Activated T-helper 1 cell treated with anti-CD3 and anti-CD28 coated beads, Interleukin-12 subunit alpha, Interleukin-12 subunit beta, Interleukin-2, Interleukin-4 antibody, amounts not matched to agents 30 ng/mL and 10 ng/mL and 1 ng/mL, durations not matched to agents 14 hours and 24 hours and 36 hours (primary cell): ENCODE results near the gene IL1RAPL2. TPM values are rescaled to one million over a fixed set of nuclear protein-coding genes. Genes with fewer than 3 reads are reported as not detected.
"Not testable (repeated sequence)": the region's sequence is repeated elsewhere in the genome, so short reads cannot be mapped to it uniquely, and the experiment has no call there.

ENCODE experiments used
- DNase-seq: peaks from one replicate; pipeline ENCODE4 v3.0.0; 2021; ENCODE audit warnings: low spot score
- H3K27ac Mint-ChIP-seq: one replicate; pipeline ENCODE4 v1.8.0; 2021; ENCODE audit warnings: mild to moderate bottlenecking, mixed read lengths
- H3K27me3 Mint-ChIP-seq: one replicate; pipeline ENCODE4 v1.8.0; 2022; ENCODE audit warnings: mild to moderate bottlenecking, moderate library complexity, mixed read lengths; ENCODE audit not compliant: insufficient read depth
- H3K36me3 Mint-ChIP-seq: one replicate; pipeline ENCODE4 v1.8.0; 2021; ENCODE audit warnings: low read depth, mixed read lengths
- H3K4me1 Mint-ChIP-seq: one replicate; pipeline ENCODE4 v1.8.0; 2021; ENCODE audit warnings: low read depth, mixed read lengths
- H3K4me3 Mint-ChIP-seq: one replicate; pipeline ENCODE4 v1.8.0; 2021; ENCODE audit warnings: mild to moderate bottlenecking, moderate library complexity, mixed read lengths
- H3K9me3 Mint-ChIP-seq: one replicate; pipeline ENCODE4 v1.8.0; 2021; ENCODE audit warnings: mixed read lengths
- intact Hi-C: fragments of 100-400 bp; cut with micrococcal nuclease; formaldehyde crosslinking; loops from one replicate; pipeline ENCODE4 v1.15.1; 2024
- total RNA-seq: library from RNA; stranded (reverse); gene quantifications from 2 replicates; pipeline ENCODE4 v1.2.3, GENCODE V29; 2022

Gene IL1RAPL2
- total RNA-seq, 1 donor from 2014 or later, result not detected

DNA sequence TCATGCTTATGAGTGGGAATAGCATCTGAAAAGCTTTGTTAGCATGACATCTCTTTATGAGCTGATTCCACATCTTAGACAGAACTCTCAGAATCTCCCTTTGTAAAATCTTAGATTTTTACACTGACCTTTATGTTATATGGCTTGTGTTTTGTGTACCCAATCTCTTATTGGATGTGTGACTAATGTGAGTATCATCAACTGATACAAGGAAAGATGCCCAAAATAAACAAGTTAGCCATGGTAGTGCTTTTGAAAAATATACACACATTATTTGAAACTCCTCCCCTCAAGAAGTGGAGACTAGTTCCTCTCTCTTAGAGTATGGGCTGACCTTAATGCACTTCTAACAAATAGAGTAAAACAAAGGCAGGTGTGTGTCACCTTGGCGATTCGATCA lies 1096.2 kb downstream of the IL1RAPL2 start:
- Mint-ChIP-seq H3K4me3 (no peak overlapping the region), H3K36me3 (no peaks in the 10 kb centered on the region), H3K27me3 (no peaks in the 10 kb centered on the region), H3K9me3 (no peaks in the 10 kb centered on the region), H3K4me1 (no peaks in the 10 kb centered on the region), H3K27ac (no peak overlapping the region)
- DNase-seq, result no peak
- intact Hi-C loops, result no loop called here

GRCh38 chrX:105664243-105664642 lies 1098.2 kb downstream of the IL1RAPL2 start:
- Mint-ChIP-seq H3K27ac (no peak overlapping the region), H3K27me3 (no peaks in the 10 kb centered on the region), H3K36me3 (no peaks in the 10 kb centered on the region), H3K9me3 (no peaks in the 10 kb centered on the region), H3K4me1 (no peaks in the 10 kb centered on the region), H3K4me3 (no peak overlapping the region)
- no peak for DNase-seq
- intact Hi-C loops, result no loop called here

DNA sequence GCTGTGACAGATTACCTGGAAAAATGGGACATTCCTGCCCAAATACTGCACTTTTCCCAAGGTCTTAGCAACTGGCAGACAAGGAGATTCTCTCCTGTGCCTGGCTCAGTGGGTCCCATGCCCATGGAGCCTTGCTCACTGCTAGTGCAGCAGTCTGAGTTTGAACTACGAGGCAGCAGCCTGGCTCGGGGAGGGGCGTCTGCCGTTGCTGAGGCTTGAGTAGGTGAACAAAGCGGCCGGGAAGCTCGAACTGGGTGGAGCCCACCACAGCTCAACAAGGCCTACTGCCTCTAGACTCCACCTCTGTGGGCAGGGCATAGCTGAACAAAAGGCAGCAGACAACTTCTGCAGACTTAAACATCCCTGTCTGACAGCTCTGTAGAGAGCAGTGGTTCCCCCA lies 1118.3 kb downstream of the IL1RAPL2 start:
- H3K9me3 Mint-ChIP-seq, H3K27ac Mint-ChIP-seq, H3K4me1 Mint-ChIP-seq, H3K27me3 Mint-ChIP-seq, intact Hi-C loops, H3K36me3 Mint-ChIP-seq, DNase-seq, H3K4me3 Mint-ChIP-seq: not testable (repeated sequence)

GRCh38 chrX:105694839-105695238 lies 1128.8 kb downstream of the IL1RAPL2 start:
- no peaks in the 10 kb centered on the region for H3K9me3 Mint-ChIP-seq
- H3K4me1 Mint-ChIP-seq, result no peaks in the 10 kb centered on the region
- no peaks in the 10 kb centered on the region for H3K36me3 Mint-ChIP-seq
- intact Hi-C loops, result no loop called here
- H3K27ac Mint-ChIP-seq, result no peak overlapping the region
- H3K27me3 Mint-ChIP-seq, result no peaks in the 10 kb centered on the region
- no peak overlapping the region for H3K4me3 Mint-ChIP-seq
- no peak for DNase-seq

DNA sequence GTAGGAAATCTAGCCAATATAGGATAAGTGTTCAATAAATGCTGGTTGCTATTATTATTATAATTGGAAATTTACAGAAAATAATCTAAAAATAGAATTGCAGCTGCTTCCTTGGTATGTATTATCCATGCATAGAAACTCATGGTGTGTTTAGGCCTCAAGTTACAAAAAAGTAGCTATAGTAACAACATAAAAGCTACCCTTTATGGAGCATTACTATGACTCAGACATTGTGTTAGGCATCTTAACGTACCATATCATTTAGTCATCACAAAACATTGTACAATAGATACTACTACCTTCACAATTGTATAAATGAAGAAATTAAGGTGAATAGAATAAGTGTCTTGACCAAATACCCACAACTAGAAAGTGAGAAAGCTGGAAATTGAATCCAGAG lies 1129.5 kb downstream of the IL1RAPL2 start:
- no peak for DNase-seq
- no peaks in the 10 kb centered on the region for H3K4me1 Mint-ChIP-seq
- intact Hi-C loops, result no loop called here
- no peaks in the 10 kb centered on the region for H3K9me3 Mint-ChIP-seq
- no peaks in the 10 kb centered on the region for H3K36me3 Mint-ChIP-seq
- no peak overlapping the region for H3K4me3 Mint-ChIP-seq
- no peaks in the 10 kb centered on the region for H3K27me3 Mint-ChIP-seq
- H3K27ac Mint-ChIP-seq, result no peak overlapping the region

DNA sequence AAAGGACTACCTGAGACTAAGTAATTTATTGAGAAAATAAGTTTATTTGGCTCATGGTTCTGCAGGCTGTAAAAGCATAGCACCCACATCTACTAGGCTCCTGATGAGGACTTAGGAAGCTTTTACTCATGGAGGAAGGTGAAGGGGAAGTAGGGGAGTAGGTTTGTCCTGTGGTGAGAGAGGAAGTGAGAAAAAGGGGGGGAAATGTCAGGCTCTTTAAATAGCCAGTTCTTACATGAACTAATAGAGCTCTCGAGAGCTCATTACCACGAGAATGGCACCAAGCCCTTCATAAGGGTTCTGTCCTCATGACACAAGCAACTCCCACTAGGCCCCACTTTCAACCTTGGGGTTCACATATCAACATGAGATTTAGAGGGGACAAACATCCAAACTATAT lies 1130.9 kb downstream of the IL1RAPL2 start:
- intact Hi-C loops, result no loop called here
- H3K4me3 Mint-ChIP-seq, result no peak overlapping the region
- no peaks in the 10 kb centered on the region for H3K36me3 Mint-ChIP-seq
- H3K4me1 Mint-ChIP-seq, result no peaks in the 10 kb centered on the region
- no peaks in the 10 kb centered on the region for H3K27me3 Mint-ChIP-seq
- H3K27ac Mint-ChIP-seq, result no peak overlapping the region
- DNase-seq, result no peak
- no peaks in the 10 kb centered on the region for H3K9me3 Mint-ChIP-seq

GRCh38 chrX:105697984-105698781 lies 1132.2 kb downstream of the IL1RAPL2 start:
- intact Hi-C loops, result no loop called here
- H3K27me3 Mint-ChIP-seq, result no peaks in the 10 kb centered on the region
- H3K36me3 Mint-ChIP-seq, result no peaks in the 10 kb centered on the region
- no peaks in the 10 kb centered on the region for H3K9me3 Mint-ChIP-seq
- DNase-seq, result no peak
- no peaks in the 10 kb centered on the region for H3K4me1 Mint-ChIP-seq
- H3K4me3 Mint-ChIP-seq, result no peak overlapping the region
- H3K27ac Mint-ChIP-seq, result no peak overlapping the region

DNA sequence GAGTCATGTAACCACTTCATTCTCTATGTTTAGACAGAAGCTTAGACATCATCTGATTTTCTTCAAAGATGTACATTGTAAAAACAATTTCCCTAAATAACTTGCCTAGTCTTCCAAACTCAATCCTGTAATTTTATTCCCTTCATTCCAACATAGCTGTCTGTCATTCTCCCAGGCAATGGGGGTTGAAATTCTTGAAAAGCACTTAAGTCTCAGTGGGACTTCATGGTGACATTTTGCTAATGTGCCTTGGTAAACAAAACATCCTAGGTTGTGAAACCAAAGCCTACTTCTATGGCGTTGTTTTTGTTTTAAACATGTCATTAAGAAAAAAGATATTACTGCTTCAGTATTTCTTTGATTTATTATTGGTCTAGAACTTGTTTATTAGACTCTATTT lies 1134.3 kb downstream of the IL1RAPL2 start:
- H3K36me3 Mint-ChIP-seq, result no peaks in the 10 kb centered on the region
- no peaks in the 10 kb centered on the region for H3K27me3 Mint-ChIP-seq
- no peak for DNase-seq
- no peaks in the 10 kb centered on the region for H3K9me3 Mint-ChIP-seq
- intact Hi-C loops, result no loop called here
- H3K4me1 Mint-ChIP-seq, result no peaks in the 10 kb centered on the region
- H3K27ac Mint-ChIP-seq, result no peak overlapping the region
- no peak overlapping the region for H3K4me3 Mint-ChIP-seq

DNA sequence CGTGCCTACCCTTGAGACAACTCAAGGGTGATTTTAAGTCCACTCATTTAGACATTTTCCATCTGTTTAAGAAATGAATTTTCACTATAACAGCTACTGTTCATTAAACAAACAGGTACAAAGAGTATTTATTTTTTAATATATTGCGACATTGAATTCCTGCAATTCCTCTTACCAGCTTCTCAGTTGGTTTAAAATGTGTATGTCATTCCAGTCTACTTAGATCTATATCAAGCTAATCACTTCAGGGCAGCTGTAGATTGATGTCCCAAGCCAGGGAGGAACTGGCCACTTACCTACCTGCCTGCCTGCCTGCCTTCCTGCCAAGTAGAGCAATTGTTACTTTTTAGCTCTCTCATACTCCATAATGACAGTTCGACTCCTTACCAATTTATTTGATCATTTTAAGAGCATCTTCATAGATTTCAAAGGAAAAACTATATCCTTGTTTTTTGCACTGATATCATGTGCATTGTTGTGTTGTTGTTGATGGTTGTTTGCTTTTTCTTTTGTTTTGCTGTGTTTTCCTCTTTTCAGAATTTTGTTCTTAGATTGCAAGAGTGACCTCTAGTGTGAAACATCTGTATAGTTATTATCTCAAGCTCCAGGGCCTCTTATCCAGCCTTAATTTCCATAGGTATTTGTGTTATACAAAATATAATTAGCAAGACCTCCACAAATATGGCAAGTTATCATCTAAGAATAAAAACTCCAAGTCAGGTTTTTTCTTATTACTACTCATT lies 1135.5 kb downstream of the IL1RAPL2 start:
- Mint-ChIP-seq H3K9me3 (no peaks in the 10 kb centered on the region), H3K4me1 (no peaks in the 10 kb centered on the region), H3K4me3 (no peak overlapping the region), H3K27me3 (no peaks in the 10 kb centered on the region), H3K36me3 (no peaks in the 10 kb centered on the region), H3K27ac (no peak overlapping the region)
- no peak for DNase-seq
- intact Hi-C loops, result no loop called here

GRCh38 chrX:105703876-105704275 lies 1137.9 kb downstream of the IL1RAPL2 start:
- Mint-ChIP-seq H3K9me3 (no peaks in the 10 kb centered on the region), H3K27me3 (no peaks in the 10 kb centered on the region), H3K4me1 (no peaks in the 10 kb centered on the region), H3K4me3 (no peak overlapping the region), H3K36me3 (no peaks in the 10 kb centered on the region), H3K27ac (no peak overlapping the region)
- DNase-seq, result no peak
- intact Hi-C loops, result no loop called here

- H3K27me3 Mint-ChIP-seq, result no peaks in the 10 kb centered on the region
- H3K9me3 Mint-ChIP-seq, result no peaks in the 10 kb centered on the region
- H3K36me3 Mint-ChIP-seq, result no peaks in the 10 kb centered on the region
- H3K27ac Mint-ChIP-seq, result no peak overlapping the region
- intact Hi-C loops, result no loop called here
- no peak for DNase-seq
- H3K4me1 Mint-ChIP-seq, result no peaks in the 10 kb centered on the region
- H3K4me3 Mint-ChIP-seq, result no peak overlapping the region
These were observed 1140.0 kb downstream of the IL1RAPL2 start for GRCh38 chrX:105706041-105706440.

GRCh38 chrX:105711805-105712204 lies 1145.8 kb downstream of the IL1RAPL2 start:
- H3K27ac Mint-ChIP-seq, result no peak overlapping the region
- intact Hi-C loops, result no loop called here
- H3K4me1 Mint-ChIP-seq, result no peaks in the 10 kb centered on the region
- no peak for DNase-seq
- H3K9me3 Mint-ChIP-seq, result no peaks in the 10 kb centered on the region
- H3K27me3 Mint-ChIP-seq, result no peaks in the 10 kb centered on the region
- no peaks in the 10 kb centered on the region for H3K36me3 Mint-ChIP-seq
- H3K4me3 Mint-ChIP-seq, result no peak overlapping the region

DNA sequence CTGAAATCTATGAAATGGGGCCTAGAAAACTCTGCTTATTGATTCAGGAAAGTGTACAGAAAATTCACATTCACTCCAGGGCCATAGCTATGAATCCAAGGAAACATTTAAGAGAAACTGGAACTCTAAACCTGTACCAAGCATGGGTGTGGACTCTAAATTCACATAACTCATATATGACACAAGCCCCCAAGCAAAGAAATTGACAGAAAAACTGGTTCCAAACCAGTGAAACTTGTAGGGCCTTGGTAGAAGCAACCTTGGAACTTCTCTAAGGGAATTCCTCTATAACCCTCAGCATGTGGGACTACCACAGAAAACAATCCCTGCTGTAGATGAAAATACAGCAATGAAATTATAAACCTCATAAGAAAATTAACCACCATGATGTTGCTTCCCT lies 1149.7 kb downstream of the IL1RAPL2 start:
- Mint-ChIP-seq H3K36me3 (no peaks in the 10 kb centered on the region), H3K27ac (no peak overlapping the region), H3K4me3 (no peak overlapping the region), H3K27me3 (no peaks in the 10 kb centered on the region), H3K4me1 (no peaks in the 10 kb centered on the region), H3K9me3 (no peaks in the 10 kb centered on the region)
- no peak for DNase-seq
- intact Hi-C loops, result no loop called here
